ENCODE measurements around the gene SUSD6.
"Not testable (repeated sequence)": the region's sequence is repeated elsewhere in the genome, so short reads cannot be mapped to it uniquely, and the experiment has no call there.

SUSD6 gene

GRCh38 chr14:69711477-69711876 is 100.1 kb downstream of the SUSD6 start:
- H3K27me3 Mint-ChIP-seq, result no peaks in the 10 kb centered on the region
- peaks cover 47% of the 10 kb centered on the region for H3K4me1 Mint-ChIP-seq
- no peak overlapping the region for H3K4me3 Mint-ChIP-seq
- peaks cover 25% of the 10 kb centered on the region for H3K36me3 Mint-ChIP-seq
- no peak overlapping the region for H3K27ac Mint-ChIP-seq
- H3K9me3 Mint-ChIP-seq, result no peaks in the 10 kb centered on the region

- Mint-ChIP-seq H3K4me1 (peaks cover 52% of the 10 kb centered on the region), H3K36me3 (peaks cover 21% of the 10 kb centered on the region), H3K9me3 (no peaks in the 10 kb centered on the region), H3K27me3 (no peaks in the 10 kb centered on the region), H3K27ac (no peak overlapping the region), H3K4me3 (no peak overlapping the region)
Measured at GRCh38 chr14:69711881-69712560, 100.6 kb downstream of the SUSD6 start.

DNA sequence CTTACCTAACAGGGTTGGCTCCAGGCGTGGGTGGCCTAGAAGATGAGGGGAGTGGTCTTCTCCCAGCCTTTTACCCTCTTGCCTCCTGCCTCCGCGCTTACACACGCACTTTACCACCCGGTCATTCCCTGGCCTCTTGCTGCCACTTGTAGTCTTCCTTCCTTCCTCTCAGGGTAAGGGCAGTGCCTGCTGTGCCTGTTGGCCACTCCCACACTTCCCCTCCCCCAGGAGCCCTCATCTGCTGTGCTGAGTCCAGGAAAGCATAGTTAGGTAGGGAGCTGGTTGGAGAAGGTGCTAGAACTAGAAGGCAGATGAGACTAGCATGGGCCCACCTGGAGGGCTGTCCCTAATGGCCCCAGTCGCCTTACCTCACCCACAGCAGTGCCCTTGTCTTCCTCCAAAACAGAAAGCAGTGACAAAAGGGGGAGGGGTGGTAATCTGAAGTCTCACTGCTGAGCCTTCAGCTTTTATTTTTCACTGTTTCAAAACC is 101.2 kb downstream of the SUSD6 start:
- Mint-ChIP-seq H3K27me3 (no peaks in the 10 kb centered on the region), H3K27ac (peak overlapping the region; percentile 83), H3K4me3 (no peak overlapping the region), H3K9me3 (no peaks in the 10 kb centered on the region), H3K4me1 (peaks cover 51% of the 10 kb centered on the region), H3K36me3 (peaks cover 19% of the 10 kb centered on the region)

DNA sequence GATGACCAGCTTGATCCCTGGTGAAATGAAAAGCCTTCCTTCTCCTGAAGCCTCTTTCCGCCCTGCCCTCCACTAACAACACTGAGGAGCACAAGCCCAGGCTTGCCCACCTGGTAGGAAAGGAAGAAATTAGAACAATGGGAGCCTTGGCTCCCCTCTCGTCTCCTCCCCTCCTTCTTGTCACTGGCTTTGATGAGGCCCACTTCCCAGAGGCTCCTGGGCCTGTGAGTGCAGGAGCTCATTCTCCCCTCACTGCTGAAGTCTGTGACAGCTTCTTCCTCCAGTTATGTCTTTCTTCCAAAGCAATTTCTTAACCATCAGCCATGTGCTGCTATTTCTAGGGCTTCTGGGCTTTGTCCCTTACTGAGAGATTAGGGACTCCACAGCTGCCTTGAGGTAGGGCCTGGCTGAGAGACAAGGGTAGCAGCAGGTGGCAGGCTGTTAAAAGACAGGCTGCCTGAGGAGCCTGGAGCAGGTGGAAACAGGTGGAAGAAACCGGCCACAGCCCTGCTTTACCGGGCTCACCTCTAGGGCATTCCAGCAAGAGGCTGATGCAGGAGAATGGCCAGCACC is 101.9 kb downstream of the SUSD6 start:
- H3K27ac Mint-ChIP-seq, result peak overlapping the region; percentile 84
- H3K36me3 Mint-ChIP-seq, result peaks cover 19% of the 10 kb centered on the region
- no peaks in the 10 kb centered on the region for H3K27me3 Mint-ChIP-seq
- no peaks in the 10 kb centered on the region for H3K9me3 Mint-ChIP-seq
- H3K4me3 Mint-ChIP-seq, result no peak overlapping the region
- peaks cover 51% of the 10 kb centered on the region for H3K4me1 Mint-ChIP-seq

- Mint-ChIP-seq H3K4me3 (no peak overlapping the region), H3K27ac (peak overlapping the region; percentile 72), H3K27me3 (no peaks in the 10 kb centered on the region), H3K4me1 (peaks cover 46% of the 10 kb centered on the region), H3K9me3 (no peaks in the 10 kb centered on the region), H3K36me3 (peaks cover 14% of the 10 kb centered on the region)
Measured at GRCh38 chr14:69713993-69714679, 102.7 kb downstream of the SUSD6 start.

DNA sequence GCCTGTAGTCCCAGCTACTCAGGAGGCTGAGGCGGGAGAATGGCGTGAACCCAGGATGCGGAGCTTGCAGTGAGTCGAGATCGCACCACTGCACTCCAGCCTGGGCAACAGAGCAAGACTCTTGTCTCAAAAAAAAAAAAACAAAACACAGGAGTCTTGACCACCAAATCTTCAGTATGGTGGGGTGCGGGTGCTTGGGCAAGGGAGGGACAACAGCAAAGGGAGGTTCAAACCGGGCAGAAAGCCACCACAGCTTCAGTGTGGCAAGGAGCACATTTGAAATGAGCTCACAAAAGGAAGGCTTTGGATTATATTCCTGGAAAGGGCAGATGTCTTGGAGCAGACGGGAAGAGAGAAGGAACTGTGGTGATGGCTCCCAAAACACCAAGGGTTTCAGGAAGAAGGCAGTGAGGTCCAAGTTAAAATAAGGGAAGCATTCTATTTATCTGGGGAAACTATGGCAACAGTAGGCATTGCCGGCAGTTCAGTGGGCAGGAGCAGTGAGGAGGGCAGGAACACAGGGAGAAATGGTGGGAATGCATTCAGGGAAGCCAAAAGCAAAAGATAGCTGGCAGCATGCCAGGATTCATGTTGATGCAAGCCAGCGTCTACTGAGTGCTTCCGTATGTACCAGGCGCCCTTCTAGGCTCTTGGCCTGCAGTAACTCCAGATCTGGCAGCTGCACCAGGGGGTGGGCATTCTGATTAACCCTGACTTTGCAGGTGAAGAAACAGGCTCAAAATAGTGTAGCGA is 104.5 kb downstream of the SUSD6 start:
- Mint-ChIP-seq H3K36me3 (peaks cover 12% of the 10 kb centered on the region), H3K27me3 (no peaks in the 10 kb centered on the region), H3K27ac (peak overlapping the region; percentile 53), H3K4me3 (peak overlapping the region; percentile 1), H3K9me3 (no peaks in the 10 kb centered on the region), H3K4me1 (peaks cover 46% of the 10 kb centered on the region)

- H3K4me1 Mint-ChIP-seq, result peaks cover 43% of the 10 kb centered on the region
- no peak overlapping the region for H3K4me3 Mint-ChIP-seq
- H3K27me3 Mint-ChIP-seq, result no peaks in the 10 kb centered on the region
- H3K9me3 Mint-ChIP-seq, result no peaks in the 10 kb centered on the region
- H3K27ac Mint-ChIP-seq, result peak overlapping the region; percentile 1
- H3K36me3 Mint-ChIP-seq, result peaks cover 12% of the 10 kb centered on the region
Measured at GRCh38 chr14:69716478-69717187, 105.2 kb downstream of the SUSD6 start.

DNA sequence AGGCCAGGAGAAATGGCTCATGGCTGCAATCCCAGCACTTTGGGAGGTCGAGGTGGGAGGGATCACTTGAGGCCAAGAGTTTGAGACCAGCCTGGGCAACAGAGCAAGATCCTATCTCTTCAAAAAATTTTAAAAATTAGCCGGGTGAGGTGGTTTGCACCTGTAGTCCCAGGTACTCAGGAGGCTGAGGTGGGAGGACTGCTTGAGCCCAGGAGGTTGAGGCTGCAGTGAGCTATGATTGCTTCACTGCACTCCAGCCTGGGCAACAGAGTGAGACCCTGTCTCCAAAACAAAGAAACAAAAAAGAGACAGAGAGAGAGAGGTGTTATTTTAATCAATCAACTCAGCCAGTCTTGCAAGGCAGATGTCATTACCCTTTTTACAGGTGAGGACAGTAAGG is 107.2 kb downstream of the SUSD6 start:
- not testable (repeated sequence) for H3K27me3 Mint-ChIP-seq, H3K9me3 Mint-ChIP-seq, H3K36me3 Mint-ChIP-seq, H3K27ac Mint-ChIP-seq, H3K4me3 Mint-ChIP-seq
- H3K4me1 Mint-ChIP-seq, result peaks cover 25% of the 10 kb centered on the region

- no peak overlapping the region for H3K4me3 Mint-ChIP-seq
- H3K27ac Mint-ChIP-seq, result no peak overlapping the region
- H3K36me3 Mint-ChIP-seq, result peaks cover 6% of the 10 kb centered on the region
Measured at GRCh38 chr14:69719501-69719951, 108.1 kb downstream of the SUSD6 start.

GRCh38 chr14:69720912-69721311 is 109.5 kb downstream of the SUSD6 start:
- Mint-ChIP-seq H3K27ac (no peak overlapping the region), H3K4me1 (peaks cover 18% of the 10 kb centered on the region), H3K27me3 (no peaks in the 10 kb centered on the region)

More at GRCh38 chr14:69719501-69719951, 108.1 kb downstream of the SUSD6 start:
- H3K9me3 Mint-ChIP-seq, result no peaks in the 10 kb centered on the region
- H3K4me1 Mint-ChIP-seq, result peaks cover 21% of the 10 kb centered on the region
- no peaks in the 10 kb centered on the region for H3K27me3 Mint-ChIP-seq

GRCh38 chr14:69726761-69727511 is 115.5 kb downstream of the SUSD6 start:
- peaks cover 23% of the 10 kb centered on the region for H3K4me1 Mint-ChIP-seq
- H3K27ac Mint-ChIP-seq, result peak overlapping the region; percentile 76

More at GRCh38 chr14:69720912-69721311, 109.5 kb downstream of the SUSD6 start:
- H3K9me3 Mint-ChIP-seq, result no peaks in the 10 kb centered on the region
- peaks cover 2% of the 10 kb centered on the region for H3K36me3 Mint-ChIP-seq
- no peak overlapping the region for H3K4me3 Mint-ChIP-seq

DNA sequence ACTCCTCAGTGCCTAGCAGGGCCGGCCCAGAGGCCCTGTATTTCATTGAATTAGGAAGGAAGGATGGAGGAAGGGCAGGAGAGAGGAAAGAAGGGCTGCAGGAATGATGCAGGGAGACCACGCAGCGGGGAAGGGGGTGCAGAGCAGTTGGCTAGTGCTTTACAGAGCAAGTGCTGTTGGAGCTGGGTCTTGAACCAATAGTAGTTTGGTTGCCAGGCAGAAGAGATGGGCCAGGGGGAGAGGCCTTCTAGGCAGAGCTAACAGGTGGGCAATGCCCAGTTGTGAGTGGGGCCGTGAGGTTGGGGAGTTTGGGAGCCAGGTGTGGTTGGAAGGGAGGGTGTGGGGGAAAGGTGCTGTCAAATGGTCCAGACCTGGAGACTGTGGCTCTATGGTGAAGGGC is 116.5 kb downstream of the SUSD6 start:
- Mint-ChIP-seq H3K27ac (no peak overlapping the region), H3K4me3 (no peak overlapping the region)

More at GRCh38 chr14:69726761-69727511, 115.5 kb downstream of the SUSD6 start:
- Mint-ChIP-seq H3K27me3 (no peaks in the 10 kb centered on the region), H3K4me3 (peak overlapping the region; percentile 57), H3K9me3 (no peaks in the 10 kb centered on the region), H3K36me3 (no peaks in the 10 kb centered on the region)

GRCh38 chr14:69731919-69732598 is 120.7 kb downstream of the SUSD6 start:
- not testable (repeated sequence) for H3K4me3 Mint-ChIP-seq, H3K27ac Mint-ChIP-seq, H3K36me3 Mint-ChIP-seq, H3K9me3 Mint-ChIP-seq, H3K27me3 Mint-ChIP-seq
- H3K4me1 Mint-ChIP-seq, result peaks cover 11% of the 10 kb centered on the region

More for the DNA sequence above, 116.5 kb downstream of the SUSD6 start:
- no peaks in the 10 kb centered on the region for H3K36me3 Mint-ChIP-seq
- peaks cover 23% of the 10 kb centered on the region for H3K4me1 Mint-ChIP-seq
- H3K27me3 Mint-ChIP-seq, result no peaks in the 10 kb centered on the region
- H3K9me3 Mint-ChIP-seq, result no peaks in the 10 kb centered on the region

- not testable (repeated sequence) for H3K4me1 Mint-ChIP-seq, H3K27ac Mint-ChIP-seq
Measured at GRCh38 chr14:69736405-69736804, 125.0 kb downstream of the SUSD6 start.

More at GRCh38 chr14:69736405-69736804, 125.0 kb downstream of the SUSD6 start:
- not testable (repeated sequence) for H3K27me3 Mint-ChIP-seq, H3K9me3 Mint-ChIP-seq, H3K36me3 Mint-ChIP-seq, H3K4me3 Mint-ChIP-seq
